ENCODE data around the gene MYO16. TPM values are rescaled to one million over a fixed set of nuclear protein-coding genes. Genes with fewer than 3 reads are reported as not detected.

Gene MYO16
- total and polyA plus RNA-seq, 2 donors = 0.16 to 0.19 TPM

DNA sequence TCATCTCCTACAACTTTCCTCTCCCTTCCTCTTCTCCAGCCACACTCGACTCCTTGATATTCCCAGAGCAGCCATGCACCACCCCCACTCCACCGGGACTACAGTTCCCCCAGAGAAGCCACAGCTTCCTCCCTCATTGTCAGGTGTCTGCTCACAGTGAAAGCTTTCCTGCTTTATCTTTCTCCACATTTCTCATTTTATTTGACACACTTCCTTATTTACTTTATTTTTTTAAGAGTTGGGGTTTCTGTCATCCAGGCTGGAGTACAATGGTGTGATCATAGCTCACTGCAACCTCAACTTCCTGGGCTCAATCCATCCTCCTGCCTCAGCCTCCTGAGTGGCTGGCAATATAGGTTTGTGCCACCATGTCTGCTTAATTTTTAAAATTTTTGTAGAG lies 464.6 kb downstream of the MYO16 start:
- Histone ChIP-seq H3K4me1 (ENCODE audit: control insufficient read depth in 2 of 2, insufficient read depth in 2 of 2, low read length in 2 of 2) (no peaks in the 10 kb centered on the region), H3K27me3 (ENCODE audit: control insufficient read depth in 2 of 2, insufficient read depth in 1 of 2, low read length in 1 of 2) (no peaks in the 10 kb centered on the region), H3K4me3 (ENCODE audit: low read length in 2 of 2) (no peak overlapping the region), H3K27ac (ENCODE audit: low read depth in 1 of 2, low read length in 1 of 2) (no peak overlapping the region), H3K36me3 (ENCODE audit: control insufficient read depth in 2 of 2, insufficient read depth in 2 of 2, low read length in 1 of 2) (no peaks in the 10 kb centered on the region), H3K9me3 (ENCODE audit: control insufficient read depth in 2 of 2, insufficient read depth in 1 of 2, low read length in 1 of 2) (no peaks in the 10 kb centered on the region)
- WGBS = 8% methylated on average over 2 of the region's 2 CpGs
- DNase-seq (ENCODE audit: low read depth in 6 of 9, low spot score in 9 of 9) = no peak

DNA sequence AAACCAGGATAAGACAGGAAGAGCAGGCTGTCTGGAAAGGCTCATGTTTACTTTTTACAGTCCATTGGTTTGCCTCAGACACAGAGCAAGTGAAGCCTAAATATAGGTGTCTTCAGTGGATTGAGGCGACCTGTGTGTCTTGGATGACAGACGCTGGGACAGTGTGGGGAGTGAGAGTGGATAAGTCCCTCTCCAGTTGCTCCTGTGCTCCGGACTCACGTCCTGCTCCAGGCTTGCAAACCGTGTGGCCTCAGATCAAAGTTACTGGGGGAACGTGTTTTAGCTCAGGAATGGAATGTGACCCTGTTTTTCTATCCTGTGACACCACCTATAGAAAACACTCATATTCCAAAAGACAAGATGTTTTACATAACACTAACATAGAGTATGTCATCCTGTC lies 465.7 kb downstream of the MYO16 start:
- Histone ChIP-seq H3K36me3 (ENCODE audit: control insufficient read depth in 2 of 2, insufficient read depth in 2 of 2, low read length in 1 of 2) (no peaks in the 10 kb centered on the region), H3K27ac (ENCODE audit: low read depth in 1 of 2, low read length in 1 of 2) (no peak overlapping the region), H3K4me3 (ENCODE audit: low read length in 2 of 2) (no peak overlapping the region), H3K27me3 (ENCODE audit: control insufficient read depth in 2 of 2, insufficient read depth in 1 of 2, low read length in 1 of 2) (no peaks in the 10 kb centered on the region), H3K4me1 (ENCODE audit: control insufficient read depth in 2 of 2, insufficient read depth in 2 of 2, low read length in 2 of 2) (no peaks in the 10 kb centered on the region), H3K9me3 (ENCODE audit: control insufficient read depth in 2 of 2, insufficient read depth in 1 of 2, low read length in 1 of 2) (no peaks in the 10 kb centered on the region)
- DNase-seq (ENCODE audit: low read depth in 6 of 9, low spot score in 9 of 9) = no peak
- WGBS = 87% methylated on average over 6 of the region's 6 CpGs

DNA sequence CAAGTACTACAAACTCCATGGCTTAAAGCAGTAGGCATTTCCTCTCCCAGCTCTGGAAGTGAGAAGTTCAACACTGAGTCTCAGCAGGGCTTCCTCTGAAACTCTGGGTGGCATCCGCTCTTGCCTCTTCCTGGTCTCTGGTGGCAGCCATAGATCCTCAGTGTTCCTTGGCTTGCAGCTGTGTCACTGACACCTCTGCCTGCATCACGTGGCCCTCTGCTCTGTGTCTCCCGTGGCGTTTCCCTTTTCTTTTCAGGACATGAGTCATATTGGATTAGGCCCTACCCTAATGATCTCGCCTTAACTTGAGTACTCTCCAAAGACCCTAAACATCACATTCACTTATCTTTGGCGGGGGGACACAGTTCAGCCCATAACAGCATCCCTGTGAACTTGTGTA lies 466.7 kb downstream of the MYO16 start:
- Histone ChIP-seq H3K4me3 (ENCODE audit: low read length in 2 of 2) (no peak overlapping the region), H3K9me3 (ENCODE audit: control insufficient read depth in 2 of 2, insufficient read depth in 1 of 2, low read length in 1 of 2) (no peaks in the 10 kb centered on the region), H3K27ac (ENCODE audit: low read depth in 1 of 2, low read length in 1 of 2) (no peak overlapping the region), H3K4me1 (ENCODE audit: control insufficient read depth in 2 of 2, insufficient read depth in 2 of 2, low read length in 2 of 2) (no peaks in the 10 kb centered on the region), H3K36me3 (ENCODE audit: control insufficient read depth in 2 of 2, insufficient read depth in 2 of 2, low read length in 1 of 2) (no peaks in the 10 kb centered on the region), H3K27me3 (ENCODE audit: control insufficient read depth in 2 of 2, insufficient read depth in 1 of 2, low read length in 1 of 2) (no peaks in the 10 kb centered on the region)
- DNase-seq (ENCODE audit: low read depth in 6 of 9, low spot score in 9 of 9) = no peak
- WGBS = 85% methylated on average over 6 of the region's 6 CpGs

- no peaks in the 10 kb centered on the region for H3K36me3 ChIP-seq (ENCODE audit: control insufficient read depth in 2 of 2, insufficient read depth in 2 of 2, low read length in 1 of 2)
- no peaks in the 10 kb centered on the region for H3K4me1 ChIP-seq (ENCODE audit: control insufficient read depth in 2 of 2, insufficient read depth in 2 of 2, low read length in 2 of 2)
- no peak overlapping the region for H3K27ac ChIP-seq (ENCODE audit: low read depth in 1 of 2, low read length in 1 of 2)
- DNase-seq (ENCODE audit: low read depth in 6 of 9, low spot score in 9 of 9) = no peak
- H3K9me3 ChIP-seq (ENCODE audit: control insufficient read depth in 2 of 2, insufficient read depth in 1 of 2, low read length in 1 of 2) = no peaks in the 10 kb centered on the region
- H3K4me3 ChIP-seq (ENCODE audit: low read length in 2 of 2) = no peak overlapping the region
- 70% methylated on average over 8 of the region's 8 CpGs for WGBS
- H3K27me3 ChIP-seq (ENCODE audit: control insufficient read depth in 2 of 2, insufficient read depth in 1 of 2, low read length in 1 of 2) = no peaks in the 10 kb centered on the region
Measured at GRCh38 chr13:109100705-109101304, 471.4 kb downstream of the MYO16 start.

DNA sequence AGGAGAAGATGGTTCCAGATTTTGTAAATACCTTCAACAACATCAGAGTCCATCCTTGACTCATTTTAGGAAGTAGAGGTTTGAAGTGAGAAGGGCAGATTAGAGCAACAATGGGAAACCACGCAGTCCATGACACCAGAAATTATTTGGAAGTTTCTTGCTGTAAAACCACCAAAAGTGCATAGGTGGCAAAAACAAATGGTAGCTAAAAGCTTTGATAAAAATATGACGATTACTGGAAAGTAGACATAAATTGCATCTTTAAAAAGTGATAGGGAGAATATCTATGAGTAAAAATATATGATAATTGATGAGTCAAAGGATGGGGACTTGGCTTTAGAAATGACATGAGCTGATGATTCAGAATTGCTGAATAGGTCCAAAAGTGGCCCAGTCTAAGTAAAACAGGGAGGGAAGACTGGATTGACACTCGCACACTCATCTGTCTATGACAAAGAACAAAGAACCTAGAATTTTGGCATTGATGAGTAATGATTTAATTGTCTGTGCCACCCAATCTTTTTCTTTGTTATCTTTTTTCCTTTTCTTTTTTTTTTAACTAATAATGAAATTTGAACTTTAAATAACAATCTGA lies 472.2 kb downstream of the MYO16 start:
- Histone ChIP-seq H3K36me3 (ENCODE audit: control insufficient read depth in 2 of 2, insufficient read depth in 2 of 2, low read length in 1 of 2) (no peaks in the 10 kb centered on the region), H3K27ac (ENCODE audit: low read depth in 1 of 2, low read length in 1 of 2) (no peak overlapping the region), H3K4me3 (ENCODE audit: low read length in 2 of 2) (no peak overlapping the region), H3K9me3 (ENCODE audit: control insufficient read depth in 2 of 2, insufficient read depth in 1 of 2, low read length in 1 of 2) (no peaks in the 10 kb centered on the region), H3K4me1 (ENCODE audit: control insufficient read depth in 2 of 2, insufficient read depth in 2 of 2, low read length in 2 of 2) (no peaks in the 10 kb centered on the region), H3K27me3 (ENCODE audit: control insufficient read depth in 2 of 2, insufficient read depth in 1 of 2, low read length in 1 of 2) (no peaks in the 10 kb centered on the region)
- WGBS = 85% methylated on average over 3 of the region's 3 CpGs
- DNase-seq (ENCODE audit: low read depth in 6 of 9, low spot score in 9 of 9) = no peak

DNA sequence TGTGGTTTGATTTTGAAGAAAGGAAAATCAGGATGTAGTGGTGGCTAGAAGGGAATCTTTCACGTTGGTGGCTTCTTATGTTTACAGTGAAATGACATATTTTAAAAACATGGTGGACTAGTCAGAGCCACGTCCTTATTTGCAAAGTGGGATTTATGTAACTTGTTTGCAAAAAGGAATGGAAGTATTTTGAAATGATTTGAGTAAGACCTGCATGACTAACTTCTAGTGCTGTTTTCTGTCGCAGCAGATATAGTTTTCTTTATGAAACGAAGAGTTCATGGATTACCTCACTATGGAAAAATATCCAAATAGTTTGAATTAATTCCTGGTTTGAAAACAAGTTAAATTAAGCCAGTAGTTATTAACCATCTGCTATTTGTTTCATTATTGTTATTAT lies 476.5 kb downstream of the MYO16 start:
- Histone ChIP-seq H3K9me3 (ENCODE audit: control insufficient read depth in 2 of 2, insufficient read depth in 1 of 2, low read length in 1 of 2) (no peaks in the 10 kb centered on the region), H3K27me3 (ENCODE audit: control insufficient read depth in 2 of 2, insufficient read depth in 1 of 2, low read length in 1 of 2) (no peaks in the 10 kb centered on the region), H3K27ac (ENCODE audit: low read depth in 1 of 2, low read length in 1 of 2) (no peak overlapping the region), H3K4me1 (ENCODE audit: control insufficient read depth in 2 of 2, insufficient read depth in 2 of 2, low read length in 2 of 2) (no peaks in the 10 kb centered on the region), H3K4me3 (ENCODE audit: low read length in 2 of 2) (no peak overlapping the region), H3K36me3 (ENCODE audit: control insufficient read depth in 2 of 2, insufficient read depth in 2 of 2, low read length in 1 of 2) (no peaks in the 10 kb centered on the region)
- 91% methylated on average over 4 of the region's 4 CpGs for WGBS
- no peak for DNase-seq (ENCODE audit: low read depth in 6 of 9, low spot score in 9 of 9)

GRCh38 chr13:109110159-109110558 lies 480.7 kb downstream of the MYO16 start:
- DNase-seq (ENCODE audit: low read depth in 6 of 9, low spot score in 9 of 9) = no peak
- WGBS = 86% methylated on average over 1 of the region's 1 CpG
- H3K27ac ChIP-seq (ENCODE audit: low read depth in 1 of 2, low read length in 1 of 2) = no peak overlapping the region
- H3K27me3 ChIP-seq (ENCODE audit: control insufficient read depth in 2 of 2, insufficient read depth in 1 of 2, low read length in 1 of 2) = no peaks in the 10 kb centered on the region
- H3K36me3 ChIP-seq (ENCODE audit: control insufficient read depth in 2 of 2, insufficient read depth in 2 of 2, low read length in 1 of 2) = no peaks in the 10 kb centered on the region
- no peaks in the 10 kb centered on the region for H3K9me3 ChIP-seq (ENCODE audit: control insufficient read depth in 2 of 2, insufficient read depth in 1 of 2, low read length in 1 of 2)
- no peak overlapping the region for H3K4me3 ChIP-seq (ENCODE audit: low read length in 2 of 2)
- no peaks in the 10 kb centered on the region for H3K4me1 ChIP-seq (ENCODE audit: control insufficient read depth in 2 of 2, insufficient read depth in 2 of 2, low read length in 2 of 2)

- DNase-seq (ENCODE audit: low read depth in 6 of 9, low spot score in 9 of 9) = no peak
- WGBS = 100% methylated on average over 1 of the region's 1 CpG
Measured at GRCh38 chr13:109111141-109111540, 481.7 kb downstream of the MYO16 start.

DNA sequence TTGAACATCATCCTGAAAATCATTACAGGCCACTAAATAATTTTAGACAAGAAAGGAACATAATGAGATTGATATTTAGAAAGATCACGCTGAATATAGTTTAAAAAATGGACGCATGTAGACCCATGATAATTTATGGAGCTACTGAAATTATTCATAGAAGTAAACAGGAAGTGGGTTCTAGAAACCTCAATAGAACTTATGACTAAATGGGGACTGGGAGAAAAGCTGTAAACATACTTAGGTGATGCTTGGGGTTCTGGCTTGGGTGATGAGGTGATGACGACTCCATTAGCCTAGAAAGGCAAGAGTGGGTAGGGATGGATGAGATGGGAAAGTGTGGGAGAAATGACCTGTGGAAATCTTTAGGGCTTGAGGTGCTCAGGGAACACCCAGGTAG lies 484.0 kb downstream of the MYO16 start:
- Histone ChIP-seq H3K4me1 (ENCODE audit: control insufficient read depth in 2 of 2, insufficient read depth in 2 of 2, low read length in 2 of 2) (no peaks in the 10 kb centered on the region), H3K27me3 (ENCODE audit: control insufficient read depth in 2 of 2, insufficient read depth in 1 of 2, low read length in 1 of 2) (no peaks in the 10 kb centered on the region), H3K4me3 (ENCODE audit: low read length in 2 of 2) (no peak overlapping the region), H3K36me3 (ENCODE audit: control insufficient read depth in 2 of 2, insufficient read depth in 2 of 2, low read length in 1 of 2) (no peaks in the 10 kb centered on the region), H3K9me3 (ENCODE audit: control insufficient read depth in 2 of 2, insufficient read depth in 1 of 2, low read length in 1 of 2) (no peaks in the 10 kb centered on the region), H3K27ac (ENCODE audit: low read depth in 1 of 2, low read length in 1 of 2) (no peak overlapping the region)
- 82% methylated on average over 3 of the region's 3 CpGs for WGBS
- no peak for DNase-seq (ENCODE audit: low read depth in 6 of 9, low spot score in 9 of 9)

More at GRCh38 chr13:109111141-109111540, 481.7 kb downstream of the MYO16 start:
- Histone ChIP-seq H3K9me3 (ENCODE audit: control insufficient read depth in 2 of 2, insufficient read depth in 1 of 2, low read length in 1 of 2) (no peaks in the 10 kb centered on the region), H3K4me1 (ENCODE audit: control insufficient read depth in 2 of 2, insufficient read depth in 2 of 2, low read length in 2 of 2) (no peaks in the 10 kb centered on the region), H3K27me3 (ENCODE audit: control insufficient read depth in 2 of 2, insufficient read depth in 1 of 2, low read length in 1 of 2) (no peaks in the 10 kb centered on the region), H3K36me3 (ENCODE audit: control insufficient read depth in 2 of 2, insufficient read depth in 2 of 2, low read length in 1 of 2) (no peaks in the 10 kb centered on the region), H3K4me3 (ENCODE audit: low read length in 2 of 2) (no peak overlapping the region), H3K27ac (ENCODE audit: low read depth in 1 of 2, low read length in 1 of 2) (no peak overlapping the region)
